Mucosa of stomach (tissue), 1 donor: Measurements from ENCODE around the gene MYH14.

ENCODE experiments used
- H3K27me3 ChIP-seq: one replicate; pipeline ENCODE4 v1.7.0; 2013; ENCODE audit warnings: mild to moderate bottlenecking, low read length; ENCODE audit not compliant: control insufficient read depth, insufficient read depth
- H3K36me3 ChIP-seq: one replicate; pipeline ENCODE4 v1.7.0; 2013; ENCODE audit warnings: low read length; ENCODE audit not compliant: control insufficient read depth, insufficient read depth
- H3K4me1 ChIP-seq: one replicate; pipeline ENCODE4 v1.7.0; 2013; ENCODE audit warnings: mild to moderate bottlenecking, low read length; ENCODE audit not compliant: control insufficient read depth, insufficient read depth
- H3K4me3 ChIP-seq: one replicate; pipeline ENCODE4 v1.7.0; 2013; ENCODE audit warnings: low read length
- H3K9ac ChIP-seq: one replicate; pipeline ENCODE4 v1.7.0; 2013; ENCODE audit warnings: mild to moderate bottlenecking, low read length, moderate library complexity
- H3K9me3 ChIP-seq: one replicate; pipeline ENCODE4 v1.7.0; 2013; ENCODE audit warnings: mild to moderate bottlenecking, low read length, moderate library complexity; ENCODE audit not compliant: control insufficient read depth
- donor health status: Pancreatic carcinoma.

MYH14 gene

GRCh38 chr19:50320596-50320995, 117.2 kb downstream of the MYH14 start:
- H3K36me3 ChIP-seq: no peaks in the 10 kb centered on the region
- no peaks in the 10 kb centered on the region for H3K9me3 ChIP-seq
- H3K4me1 ChIP-seq: no peaks in the 10 kb centered on the region
- no peak overlapping the region for H3K9ac ChIP-seq
- H3K27me3 ChIP-seq: peaks cover 6% of the 10 kb centered on the region
- no peak overlapping the region for H3K4me3 ChIP-seq

GRCh38 chr19:50321831-50322230, 118.4 kb downstream of the MYH14 start:
- peaks cover 4% of the 10 kb centered on the region for H3K4me1 ChIP-seq
- no peak overlapping the region for H3K4me3 ChIP-seq
- no peak overlapping the region for H3K9ac ChIP-seq
- no peaks in the 10 kb centered on the region for H3K9me3 ChIP-seq
- no peaks in the 10 kb centered on the region for H3K36me3 ChIP-seq
- H3K27me3 ChIP-seq: peaks cover 19% of the 10 kb centered on the region

GRCh38 chr19:50322234-50322633, 118.8 kb downstream of the MYH14 start:
- H3K36me3 ChIP-seq: no peaks in the 10 kb centered on the region
- H3K4me3 ChIP-seq: no peak overlapping the region
- H3K27me3 ChIP-seq: peaks cover 23% of the 10 kb centered on the region

GRCh38 chr19:50322931-50323781, 119.7 kb downstream of the MYH14 start:
- H3K36me3 ChIP-seq: no peaks in the 10 kb centered on the region
- no peaks in the 10 kb centered on the region for H3K9me3 ChIP-seq
- H3K4me3 ChIP-seq: no peak overlapping the region
- peaks cover 4% of the 10 kb centered on the region for H3K4me1 ChIP-seq
- H3K27me3 ChIP-seq: peaks cover 31% of the 10 kb centered on the region
- H3K9ac ChIP-seq: no peak overlapping the region

More at GRCh38 chr19:50322234-50322633, 118.8 kb downstream of the MYH14 start:
- Histone ChIP-seq H3K4me1 (peaks cover 4% of the 10 kb centered on the region), H3K9ac (no peak overlapping the region), H3K9me3 (no peaks in the 10 kb centered on the region)

- Histone ChIP-seq H3K9me3 (no peaks in the 10 kb centered on the region), H3K27me3 (peaks cover 34% of the 10 kb centered on the region), H3K4me3 (no peak overlapping the region), H3K36me3 (no peaks in the 10 kb centered on the region), H3K9ac (no peak overlapping the region), H3K4me1 (peaks cover 4% of the 10 kb centered on the region)
Observed at GRCh38 chr19:50323782-50324133, 120.3 kb downstream of the MYH14 start.

GRCh38 chr19:50324331-50324730, 120.9 kb downstream of the MYH14 start:
- no peak overlapping the region for H3K9ac ChIP-seq
- H3K4me1 ChIP-seq: peaks cover 4% of the 10 kb centered on the region
- no peaks in the 10 kb centered on the region for H3K36me3 ChIP-seq
- no peak overlapping the region for H3K4me3 ChIP-seq
- H3K27me3 ChIP-seq: peaks cover 36% of the 10 kb centered on the region
- H3K9me3 ChIP-seq: no peaks in the 10 kb centered on the region

- H3K4me3 ChIP-seq: no peak overlapping the region
- no peaks in the 10 kb centered on the region for H3K9me3 ChIP-seq
- peaks cover 10% of the 10 kb centered on the region for H3K4me1 ChIP-seq
- no peak overlapping the region for H3K9ac ChIP-seq
- H3K27me3 ChIP-seq: peaks cover 48% of the 10 kb centered on the region
- no peaks in the 10 kb centered on the region for H3K36me3 ChIP-seq
Observed at GRCh38 chr19:50325310-50326100, 122.1 kb downstream of the MYH14 start.

- H3K4me1 ChIP-seq: peaks cover 14% of the 10 kb centered on the region
- H3K27me3 ChIP-seq: peaks cover 55% of the 10 kb centered on the region
Observed at GRCh38 chr19:50326101-50326664, 122.8 kb downstream of the MYH14 start.

GRCh38 chr19:50327013-50327412, 123.6 kb downstream of the MYH14 start:
- Histone ChIP-seq H3K9ac (no peak overlapping the region), H3K36me3 (no peaks in the 10 kb centered on the region), H3K9me3 (no peaks in the 10 kb centered on the region), H3K4me3 (no peak overlapping the region), H3K4me1 (peaks cover 14% of the 10 kb centered on the region), H3K27me3 (peaks cover 63% of the 10 kb centered on the region)

More at GRCh38 chr19:50326101-50326664, 122.8 kb downstream of the MYH14 start:
- Histone ChIP-seq H3K4me3 (no peak overlapping the region), H3K36me3 (no peaks in the 10 kb centered on the region), H3K9ac (no peak overlapping the region), H3K9me3 (no peaks in the 10 kb centered on the region)

GRCh38 chr19:50327461-50328223, 124.2 kb downstream of the MYH14 start:
- Histone ChIP-seq H3K4me3 (no peak overlapping the region), H3K36me3 (no peaks in the 10 kb centered on the region), H3K9ac (no peak overlapping the region), H3K27me3 (peaks cover 69% of the 10 kb centered on the region), H3K4me1 (peaks cover 14% of the 10 kb centered on the region), H3K9me3 (no peaks in the 10 kb centered on the region)

GRCh38 chr19:50328224-50328872, 124.9 kb downstream of the MYH14 start:
- Histone ChIP-seq H3K9ac (no peak overlapping the region), H3K4me3 (no peak overlapping the region), H3K4me1 (peaks cover 18% of the 10 kb centered on the region), H3K27me3 (peaks cover 76% of the 10 kb centered on the region), H3K36me3 (no peaks in the 10 kb centered on the region), H3K9me3 (no peaks in the 10 kb centered on the region)
